ENCODE data around the gene MEN1.
"Not testable (repeated sequence)": the region's sequence is repeated elsewhere in the genome, so short reads cannot be mapped to it uniquely, and the experiment has no call there.

Gene MEN1

GRCh38 chr11:64834031-64834722, 23.8 kb upstream of the MEN1 start:
- no peak for DNase-seq (ENCODE audit: low read depth in 2 of 2, low spot score in 1 of 2)

DNA sequence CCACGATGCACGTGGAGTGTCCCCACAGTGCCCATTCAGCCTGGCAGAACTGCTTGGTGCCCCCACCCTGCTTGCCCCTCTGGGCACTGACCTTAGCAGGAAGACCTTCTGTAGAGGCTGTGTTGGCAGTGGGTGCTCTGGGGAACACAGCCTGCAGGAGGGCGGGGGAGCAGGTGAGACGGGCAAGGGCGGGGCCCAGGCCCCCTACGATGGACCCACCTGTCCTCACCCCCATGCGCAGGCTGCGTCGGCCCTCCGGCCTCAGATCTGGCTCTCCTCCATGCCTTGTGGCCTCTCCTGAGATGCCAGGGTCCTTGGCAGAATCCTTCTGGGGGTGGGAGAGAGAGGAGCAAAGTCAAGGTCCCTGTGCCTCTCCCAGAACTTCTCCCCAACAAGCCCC, 23.2 kb upstream of the MEN1 start:
- DNase-seq (ENCODE audit: low read depth in 2 of 2, low spot score in 1 of 2): no peak

- DNase-seq (ENCODE audit: low read depth in 2 of 2, low spot score in 1 of 2): no peak
Observed at GRCh38 chr11:64833198-64833502, 22.8 kb upstream of the MEN1 start.

- DNase-seq (ENCODE audit: low read depth in 2 of 2, low spot score in 1 of 2): no peak
Observed at GRCh38 chr11:64832467-64833197, 22.3 kb upstream of the MEN1 start.

- no peak for DNase-seq (ENCODE audit: low read depth in 2 of 2, low spot score in 1 of 2)
Observed at GRCh38 chr11:64831411-64831891, 21.1 kb upstream of the MEN1 start.

DNA sequence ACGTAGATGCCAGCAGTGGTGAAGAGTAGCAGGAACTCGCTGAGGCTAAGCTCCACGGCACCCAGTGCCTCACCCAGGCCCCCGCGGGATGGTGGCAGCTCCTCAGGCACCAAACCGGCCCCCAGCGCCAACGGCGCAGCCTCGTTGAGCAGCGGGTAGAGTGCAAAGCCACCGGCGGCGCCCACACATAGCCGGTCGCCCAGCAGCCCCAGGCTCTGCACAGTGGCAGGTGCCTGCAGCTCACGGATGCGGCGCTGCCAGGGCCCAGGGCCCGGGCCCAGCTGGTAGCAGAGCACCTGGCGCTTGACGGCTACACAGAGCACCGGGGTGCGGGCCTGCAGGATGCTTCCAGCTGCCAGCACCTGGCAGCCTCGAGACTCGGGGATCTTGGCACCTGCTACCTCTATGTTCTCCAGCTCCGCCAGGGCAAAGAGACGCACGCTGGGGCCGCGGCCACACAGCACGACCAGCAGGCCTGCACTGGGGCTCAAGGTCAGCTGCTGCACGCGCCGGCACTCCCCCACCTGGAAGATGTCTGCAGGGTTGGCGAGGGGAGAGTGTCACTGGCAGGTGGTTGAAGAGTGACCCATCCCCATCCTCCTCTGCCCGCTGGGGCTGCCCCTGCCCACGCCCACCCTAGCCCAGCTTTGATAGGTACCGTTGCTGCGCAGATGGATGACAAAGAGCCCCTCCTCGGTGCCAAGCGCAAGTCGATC, 19.3 kb upstream of the MEN1 start:
- DNase-seq (ENCODE audit: low read depth in 2 of 2, low spot score in 1 of 2): no peak

- no peak for DNase-seq (ENCODE audit: low read depth in 2 of 2, low spot score in 1 of 2)
Observed at GRCh38 chr11:64827451-64827839, 17.1 kb upstream of the MEN1 start.

- DNase-seq (ENCODE audit: low read depth in 2 of 2, low spot score in 1 of 2): no peak
Observed at GRCh38 chr11:64826578-64827450, 16.5 kb upstream of the MEN1 start.

DNA sequence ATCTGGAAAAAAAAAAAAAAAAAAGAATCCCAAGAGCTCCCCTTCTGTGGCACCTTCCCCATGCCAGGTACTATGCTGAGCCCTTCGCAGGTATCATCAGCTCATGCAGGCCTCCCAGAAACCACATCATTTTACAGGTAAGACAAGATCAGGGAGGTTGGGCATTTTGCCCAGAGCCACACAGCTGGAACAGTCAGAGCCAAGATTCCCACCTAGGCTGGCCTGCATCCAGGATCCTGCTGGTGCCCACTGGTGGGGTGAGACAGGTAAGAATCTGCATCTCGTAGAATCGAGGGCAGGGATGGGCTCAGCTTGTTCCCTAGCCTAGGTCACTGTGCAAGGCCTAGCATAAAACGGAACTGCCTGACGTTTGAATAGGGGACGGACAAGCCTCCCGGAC, 15.7 kb upstream of the MEN1 start:
- DNase-seq (ENCODE audit: low read depth in 2 of 2, low spot score in 1 of 2): no peak

- no peak for DNase-seq (ENCODE audit: low read depth in 2 of 2, low spot score in 1 of 2)
Observed at GRCh38 chr11:64823568-64824119, 13.3 kb upstream of the MEN1 start.

DNA sequence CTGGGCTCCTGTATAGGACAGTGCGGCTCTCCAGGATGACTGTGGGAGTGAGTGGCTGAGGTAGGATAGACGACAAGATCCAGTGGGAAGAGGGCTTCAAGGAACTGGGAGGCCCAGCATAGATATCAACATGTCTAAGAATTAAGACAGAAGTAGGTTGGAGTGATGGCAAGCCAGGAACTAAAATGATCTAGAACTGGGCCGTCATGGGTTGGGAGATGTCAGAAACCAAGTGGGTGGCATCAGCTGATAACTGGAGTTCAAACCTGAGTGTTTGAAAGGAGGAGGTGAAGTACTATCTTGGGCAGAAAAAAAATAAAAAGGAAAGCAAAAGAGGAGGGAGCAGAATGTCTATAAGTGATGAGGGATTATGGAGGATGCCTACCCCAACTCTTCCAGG, 7.1 kb upstream of the MEN1 start:
- DNase-seq (ENCODE audit: low read depth in 2 of 2, low spot score in 1 of 2): no peak

DNA sequence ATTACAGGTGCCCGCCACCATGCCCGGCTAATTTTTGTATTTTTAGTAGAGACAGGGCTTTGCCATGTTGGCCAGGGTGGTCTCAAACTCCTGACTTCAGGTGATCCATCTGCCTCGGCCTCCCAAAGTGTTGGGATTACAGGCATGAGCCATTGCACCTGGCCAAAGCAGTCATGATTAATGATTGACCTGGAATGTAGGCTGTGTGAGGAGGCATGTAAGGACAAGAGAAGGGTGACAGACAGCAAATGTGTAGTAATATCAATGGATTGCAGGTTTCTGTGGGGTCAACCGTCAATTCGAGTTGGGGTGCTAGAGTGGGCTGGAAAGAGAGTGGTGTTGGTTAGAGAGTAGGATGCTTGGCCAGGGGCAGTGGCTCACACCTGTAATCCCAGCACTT, 5.1 kb upstream of the MEN1 start:
- DNase-seq (ENCODE audit: low read depth in 2 of 2, low spot score in 1 of 2): not testable (repeated sequence)

DNA sequence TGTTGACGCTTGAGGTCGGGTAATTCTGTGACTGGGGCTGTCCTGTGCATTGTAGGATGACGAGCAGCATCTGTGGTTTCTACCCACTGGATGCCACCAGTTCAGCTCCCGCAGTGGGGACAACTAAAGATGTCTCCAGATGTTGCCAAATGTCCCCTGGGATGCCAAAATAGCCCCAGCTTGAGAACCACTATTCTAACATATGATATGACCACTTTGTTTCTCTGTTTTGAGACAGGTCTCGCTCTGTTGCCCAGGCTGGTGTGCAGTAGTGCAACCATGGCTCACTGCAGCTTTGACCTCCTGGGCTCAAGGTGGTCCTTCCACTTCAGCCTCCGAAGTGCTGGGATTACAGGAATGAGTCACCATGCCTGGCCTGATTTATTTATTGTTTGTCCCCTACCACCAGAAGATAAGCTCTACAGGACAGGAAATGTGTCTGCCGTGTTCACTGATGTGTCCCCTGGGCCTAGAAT, 4.4 kb upstream of the MEN1 start:
- no peak for DNase-seq (ENCODE audit: low read depth in 2 of 2, low spot score in 1 of 2)

- no peak for DNase-seq (ENCODE audit: low read depth in 2 of 2, low spot score in 1 of 2)
Observed at GRCh38 chr11:64813826-64814225, 3.5 kb upstream of the MEN1 start.

- DNase-seq (ENCODE audit: low read depth in 2 of 2, low spot score in 1 of 2): peak in 1 of 2 donors; percentile 22
Observed at GRCh38 chr11:64810891-64811272, 531 bp upstream of the MEN1 start.

GRCh38 chr11:64809781-64810241, 540 bp downstream of the MEN1 start:
- DNase-seq (ENCODE audit: low read depth in 2 of 2, low spot score in 1 of 2): no peak

- no peak for DNase-seq (ENCODE audit: low read depth in 2 of 2, low spot score in 1 of 2)
Observed at GRCh38 chr11:64805481-64805880, 4.9 kb downstream of the MEN1 start.

- no peak for DNase-seq (ENCODE audit: low read depth in 2 of 2, low spot score in 1 of 2)
Observed at GRCh38 chr11:64804346-64805210, 5.8 kb downstream of the MEN1 start.

GRCh38 chr11:64803846-64804345, 6.5 kb downstream of the MEN1 start:
- no peak for DNase-seq (ENCODE audit: low read depth in 2 of 2, low spot score in 1 of 2)

Data from stimulated activated CD8-positive, alpha-beta memory T cell treated with anti-CD3 and anti-CD28 coated beads, Interleukin-4, amount 100 ng/mL, for 1 hour (primary cell).